SH-SY5Y (cell line): ENCODE data around the gene ODF2.

Experiments used
- GATA2 ChIP-seq: IDR thresholded peaks from 2 replicates; pipeline ENCODE4 v1.6.1; 2011; ENCODE audit warnings: mild to moderate bottlenecking, low read depth, low read length
- GATA3 ChIP-seq: IDR thresholded peaks from 2 replicates; pipeline ENCODE4 v1.6.1; 2011; ENCODE audit warnings: low read depth, mild to moderate bottlenecking, low read length, moderate library complexity

Gene ODF2

GRCh38 chr9:128526720-128527119, 70.9 kb downstream of the ODF2 start:
- TF ChIP-seq GATA2 (no peak), GATA3 (no peak)

GRCh38 chr9:128528445-128529160, 72.8 kb downstream of the ODF2 start:
- TF ChIP-seq GATA2 = no peak
- TF ChIP-seq GATA3 = no peak

- TF ChIP-seq GATA2 (no peak), GATA3 (no peak)
These were observed 73.4 kb downstream of the ODF2 start for GRCh38 chr9:128529191-128529590.

GRCh38 chr9:128532581-128532980, 76.8 kb downstream of the ODF2 start:
- no peak for TF ChIP-seq GATA3
- no peak for TF ChIP-seq GATA2

- no peak for TF ChIP-seq GATA3
- no peak for TF ChIP-seq GATA2
These were observed 85.0 kb downstream of the ODF2 start for GRCh38 chr9:128540634-128541360.

- TF ChIP-seq GATA2 (no peak), GATA3 (no peak)
These were observed 90.7 kb downstream of the ODF2 start for GRCh38 chr9:128546504-128546903.

- TF ChIP-seq GATA2 = no peak
- TF ChIP-seq GATA3 = no peak
These were observed 93.1 kb downstream of the ODF2 start for GRCh38 chr9:128548876-128549275.

GRCh38 chr9:128550226-128550625, 94.4 kb downstream of the ODF2 start:
- TF ChIP-seq GATA3 (no peak), GATA2 (no peak)
